ENCODE data around the gene SLC44A5.
A peak's percentile ranks its signal among the peaks of the same experiment; 100 is the strongest.
"Not testable (repeated sequence)": the region's sequence is repeated elsewhere in the genome, so short reads cannot be mapped to it uniquely, and the experiment has no call there.

Gene SLC44A5

GRCh38 chr1:75263616-75264015 is 347.3 kb downstream of the SLC44A5 start:
- not testable (repeated sequence) for DNase-seq

GRCh38 chr1:75261946-75262345 is 349.0 kb downstream of the SLC44A5 start:
- not testable (repeated sequence) for DNase-seq

GRCh38 chr1:75258351-75258750 is 352.6 kb downstream of the SLC44A5 start:
- no peak for DNase-seq

- DNase-seq: no peak
These were observed 353.5 kb downstream of the SLC44A5 start for GRCh38 chr1:75257424-75257823.

GRCh38 chr1:75250114-75250513 is 360.8 kb downstream of the SLC44A5 start:
- not testable (repeated sequence) for DNase-seq

- no peak for DNase-seq
These were observed 365.7 kb downstream of the SLC44A5 start for GRCh38 chr1:75245239-75245638.

- no peak for DNase-seq
These were observed 367.8 kb downstream of the SLC44A5 start for GRCh38 chr1:75243124-75243523.

GRCh38 chr1:75237316-75237715 is 373.6 kb downstream of the SLC44A5 start:
- no peak for DNase-seq

GRCh38 chr1:75234562-75234961 is 376.4 kb downstream of the SLC44A5 start:
- DNase-seq: peak; percentile 9

- DNase-seq: peak; percentile 33
These were observed 377.5 kb downstream of the SLC44A5 start for GRCh38 chr1:75233302-75233929.

GRCh38 chr1:75220072-75220471 is 390.8 kb downstream of the SLC44A5 start:
- no peak for DNase-seq

GRCh38 chr1:75214017-75214416 is 396.9 kb downstream of the SLC44A5 start:
- no peak for DNase-seq

GRCh38 chr1:75211648-75212047 is 399.3 kb downstream of the SLC44A5 start:
- DNase-seq: no peak

GRCh38 chr1:75208862-75209261 is 402.1 kb downstream of the SLC44A5 start:
- DNase-seq: no peak

- DNase-seq: peak; percentile 60
These were observed 407.3 kb downstream of the SLC44A5 start for GRCh38 chr1:75203415-75204277.

- no peak for DNase-seq
These were observed 408.2 kb downstream of the SLC44A5 start for GRCh38 chr1:75202751-75203150.

- no peak for DNase-seq
These were observed 412.2 kb downstream of the SLC44A5 start for GRCh38 chr1:75198761-75199160.

GRCh38 chr1:75198163-75198562 is 412.8 kb downstream of the SLC44A5 start:
- DNase-seq: no peak

- DNase-seq: no peak
These were observed 422.0 kb downstream of the SLC44A5 start for GRCh38 chr1:75188892-75189291.

GRCh38 chr1:75181214-75181955 is 429.5 kb downstream of the SLC44A5 start:
- DNase-seq: not testable (repeated sequence)

- DNase-seq: no peak
These were observed 436.7 kb downstream of the SLC44A5 start for GRCh38 chr1:75174031-75174760.

- no peak for DNase-seq
These were observed 438.4 kb downstream of the SLC44A5 start for GRCh38 chr1:75172556-75172955.

GRCh38 chr1:75171876-75172275 is 439.0 kb downstream of the SLC44A5 start:
- DNase-seq: no peak

All from retina (tissue), 1 donor.